ENCODE measurements around the gene BOC.

Gene BOC

GRCh38 chr3:113297841-113298240, 86.5 kb downstream of the BOC start:
- TF ChIP-seq CTCF (IDR thresholded peaks at IDR 0.05; ENCODE audit: low read length, missing control alignments), result no peak
- DNase-seq (ENCODE audit: low read depth), result no peak
- H3K4me3 ChIP-seq (replicated peaks; ENCODE audit: low read depth, low read length), result no peak overlapping the region

- no peak for TF ChIP-seq CTCF (IDR thresholded peaks at IDR 0.05; ENCODE audit: low read length, missing control alignments)
- no peak overlapping the region for H3K4me3 ChIP-seq (replicated peaks; ENCODE audit: low read depth, low read length)
- no peak for DNase-seq (ENCODE audit: low read depth)
These were observed 89.2 kb downstream of the BOC start for GRCh38 chr3:113300596-113300995.

DNA sequence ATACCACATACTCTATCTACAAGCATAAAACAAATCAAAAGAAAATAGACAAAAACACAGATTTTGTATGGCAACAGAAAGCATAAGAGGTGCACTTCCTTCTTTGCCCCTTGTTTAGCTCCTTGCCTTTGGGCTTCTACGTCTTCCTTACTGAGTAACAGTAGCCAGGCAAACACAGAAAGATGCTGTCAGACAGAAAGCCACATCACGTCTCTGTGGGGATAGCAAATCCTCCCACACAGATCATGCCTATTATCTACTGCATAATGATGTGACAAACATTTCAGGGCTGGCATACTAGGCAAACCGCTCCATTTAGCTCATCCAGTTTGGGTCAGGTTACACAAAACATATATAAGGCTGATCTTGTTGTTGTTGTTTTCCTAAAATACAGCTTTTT, 92.7 kb downstream of the BOC start:
- DNase-seq (ENCODE audit: low read depth), result no peak
- H3K4me3 ChIP-seq (replicated peaks; ENCODE audit: low read depth, low read length), result no peak overlapping the region
- TF ChIP-seq CTCF (IDR thresholded peaks at IDR 0.05; ENCODE audit: low read length, missing control alignments), result no peak

- H3K4me3 ChIP-seq (replicated peaks; ENCODE audit: low read depth, low read length), result no peak overlapping the region
- TF ChIP-seq CTCF (IDR thresholded peaks at IDR 0.05; ENCODE audit: low read length, missing control alignments), result no peak
- peak; percentile 8 for DNase-seq (ENCODE audit: low read depth)
These were observed 93.6 kb downstream of the BOC start for GRCh38 chr3:113304856-113305540.

GRCh38 chr3:113310960-113311359, 99.6 kb downstream of the BOC start:
- no peak overlapping the region for H3K4me3 ChIP-seq (replicated peaks; ENCODE audit: low read depth, low read length)
- TF ChIP-seq CTCF (IDR thresholded peaks at IDR 0.05; ENCODE audit: low read length, missing control alignments), result no peak
- no peak for DNase-seq (ENCODE audit: low read depth)

DNA sequence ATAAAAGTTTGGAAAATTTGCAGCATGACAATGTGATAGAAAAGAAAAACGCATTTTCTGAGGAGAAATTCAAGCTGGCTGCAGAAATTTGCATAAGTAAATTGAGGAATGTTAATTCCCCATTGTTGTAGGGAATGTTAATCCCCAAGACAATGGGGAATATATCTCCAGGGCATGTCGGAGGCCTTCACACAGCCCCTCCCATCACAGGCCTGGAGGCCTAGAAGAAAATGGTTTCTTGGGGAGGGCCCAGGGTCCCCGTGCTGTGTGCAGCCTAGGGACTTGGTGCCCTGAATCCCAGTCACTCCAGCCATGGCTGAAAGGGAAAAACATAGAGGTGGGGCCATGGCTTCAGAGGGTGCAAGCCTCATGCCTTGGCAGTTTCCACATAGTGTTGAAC, 101.1 kb downstream of the BOC start:
- no peak overlapping the region for H3K4me3 ChIP-seq (replicated peaks; ENCODE audit: low read depth, low read length)
- TF ChIP-seq CTCF (IDR thresholded peaks at IDR 0.05; ENCODE audit: low read length, missing control alignments), result no peak
- no peak for DNase-seq (ENCODE audit: low read depth)

GRCh38 chr3:113314923-113315322, 103.6 kb downstream of the BOC start:
- H3K4me3 ChIP-seq (replicated peaks; ENCODE audit: low read depth, low read length), result no peak overlapping the region
- no peak for TF ChIP-seq CTCF (IDR thresholded peaks at IDR 0.05; ENCODE audit: low read length, missing control alignments)
- no peak for DNase-seq (ENCODE audit: low read depth)

Measured in fibroblast of pulmonary artery (primary cell).